Fibroblast of the aortic adventitia (primary cell): Measurements from ENCODE around the gene SMIM24. TPM values are rescaled to one million over a fixed set of nuclear protein-coding genes. Genes with fewer than 3 reads are reported as not detected.
"Not testable (repeated sequence)": the region's sequence is repeated elsewhere in the genome, so short reads cannot be mapped to it uniquely, and the experiment has no call there.

Experiments used
- DNase-seq: peaks from one replicate; pipeline ENCODE4 v3.0.0-alpha.2; 2010; ENCODE audit warnings: low read depth
- H3K4me3 ChIP-seq: 2 replicates; pipeline ENCODE4 v1.5.1; 2011; ENCODE audit warnings: low read depth, mild to moderate bottlenecking, control low read depth, low read length, moderate library complexity
- CTCF ChIP-seq: IDR thresholded peaks from 2 replicates; pipeline ENCODE4 v1.5.1; 2011; ENCODE audit warnings: mild to moderate bottlenecking, low read length, control low read depth, inconsistent platforms; ENCODE audit not compliant: insufficient read depth
- total RNA-seq: library from RNA; depleted of rRNA; stranded (reverse); fragments of >200 nt; gene quantifications from 2 replicates; pipeline ENCODE4 v1.2.3, GENCODE V29; 2012; ENCODE audit warnings: low replicate concordance

SMIM24 gene
- total RNA-seq, 1 donor = not detected

GRCh38 chr19:3448616-3449334 lies 31.6 kb downstream of the SMIM24 start:
- no peak for TF ChIP-seq CTCF
- DNase-seq = no peak
- H3K4me3 ChIP-seq = no peak overlapping the region

GRCh38 chr19:3446657-3447056 lies 33.7 kb downstream of the SMIM24 start:
- not testable (repeated sequence) for H3K4me3 ChIP-seq, DNase-seq

- no peak for DNase-seq
- H3K4me3 ChIP-seq = no peak overlapping the region
- TF ChIP-seq CTCF = no peak
These were observed 35.6 kb downstream of the SMIM24 start for GRCh38 chr19:3444695-3445234.

GRCh38 chr19:3443840-3444694 lies 36.3 kb downstream of the SMIM24 start:
- DNase-seq = no peak
- H3K4me3 ChIP-seq = no peak overlapping the region
- TF ChIP-seq CTCF = no peak

GRCh38 chr19:3442487-3443071 lies 37.7 kb downstream of the SMIM24 start:
- no peak for DNase-seq
- TF ChIP-seq CTCF = no peak
- no peak overlapping the region for H3K4me3 ChIP-seq

GRCh38 chr19:3441986-3442329 lies 38.4 kb downstream of the SMIM24 start:
- no peak overlapping the region for H3K4me3 ChIP-seq
- TF ChIP-seq CTCF = no peak
- DNase-seq = no peak
